ENCODE data around the gene PLD1.
A peak's percentile ranks its signal among the peaks of the same experiment; 100 is the strongest.

PLD1 gene

GRCh38 chr3:171770689-171771620, 39.3 kb downstream of the PLD1 start:
- Histone ChIP-seq H3K4me2 (ENCODE audit: low read depth, low read length, poor library complexity, severe bottlenecking) (no peak overlapping the region), H3K36me3 (ENCODE audit: insufficient read depth, low read length) (no peaks in the 10 kb centered on the region), H3F3A (ENCODE audit: low read depth) (no peaks in the 10 kb centered on the region), H3K9me2 (replicated peaks; ENCODE audit: low read depth, low read length) (no peaks in the 10 kb centered on the region), H3K4me3 (ENCODE audit: low read length, poor library complexity, severe bottlenecking) (no peak overlapping the region), H2AFZ (ENCODE audit: low read length) (peak overlapping the region; percentile 56), H3K9ac (ENCODE audit: low read depth, low read length, poor library complexity, severe bottlenecking) (no peak overlapping the region), H3K27me3 (ENCODE audit: insufficient read depth, low read length, poor library complexity, severe bottlenecking) (no peaks in the 10 kb centered on the region), H3K4me1 (ENCODE audit: insufficient read depth, low read length, poor library complexity, severe bottlenecking) (no peaks in the 10 kb centered on the region), H3K79me2 (ENCODE audit: insufficient read depth, low read length) (no peaks in the 10 kb centered on the region), H4K20me1 (ENCODE audit: insufficient read depth, low read length, poor library complexity, severe bottlenecking) (no peaks in the 10 kb centered on the region), H3K9me3 (ENCODE audit: insufficient read depth, low read depth, low read length) (no peaks in the 10 kb centered on the region)
- TF ChIP-seq EZH2phosphoT487 (IDR thresholded peaks at IDR 0.05; ENCODE audit: borderline replicate concordance) (no peak), CTCF (conservative IDR thresholded peaks at IDR 0.05; ENCODE audit: low read length) (no peak)

GRCh38 chr3:171769461-171769860, 40.8 kb downstream of the PLD1 start:
- H3K4me2 ChIP-seq (ENCODE audit: low read depth, low read length, poor library complexity, severe bottlenecking) = no peak overlapping the region

DNA sequence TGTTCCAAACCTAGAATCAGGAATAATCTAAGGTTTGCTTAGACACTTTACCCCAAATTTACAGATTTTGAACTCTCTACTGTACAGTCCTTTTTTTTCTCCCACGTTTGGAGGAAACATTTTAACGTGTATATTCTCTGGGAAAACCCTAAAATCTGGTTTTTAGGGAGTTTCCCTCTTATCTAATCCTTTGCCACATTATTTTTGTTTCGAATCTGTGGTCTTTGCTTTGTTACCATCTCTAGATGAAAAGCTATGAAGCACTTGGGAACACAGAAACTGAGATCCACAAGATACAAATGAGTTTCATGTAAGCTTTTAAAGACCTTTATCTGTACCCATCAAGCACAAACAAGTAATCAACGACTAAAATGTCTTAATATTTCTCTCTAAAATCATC, 41.3 kb downstream of the PLD1 start:
- Histone ChIP-seq H3K4me3 (ENCODE audit: low read length, poor library complexity, severe bottlenecking) (no peak overlapping the region), H3F3A (ENCODE audit: low read depth) (no peaks in the 10 kb centered on the region), H3K4me2 (ENCODE audit: low read depth, low read length, poor library complexity, severe bottlenecking) (no peak overlapping the region), H3K9me2 (replicated peaks; ENCODE audit: low read depth, low read length) (no peaks in the 10 kb centered on the region), H3K4me1 (ENCODE audit: insufficient read depth, low read length, poor library complexity, severe bottlenecking) (no peaks in the 10 kb centered on the region), H3K79me2 (ENCODE audit: insufficient read depth, low read length) (no peaks in the 10 kb centered on the region), H3K9me3 (ENCODE audit: insufficient read depth, low read depth, low read length) (no peaks in the 10 kb centered on the region), H3K36me3 (ENCODE audit: insufficient read depth, low read length) (no peaks in the 10 kb centered on the region), H3K27me3 (ENCODE audit: insufficient read depth, low read length, poor library complexity, severe bottlenecking) (no peaks in the 10 kb centered on the region), H3K9ac (ENCODE audit: low read depth, low read length, poor library complexity, severe bottlenecking) (no peak overlapping the region), H2AFZ (ENCODE audit: low read length) (0 out of 2 replicates have a peak overlapping the region, but pooled peaks have one; percentile 18), H4K20me1 (ENCODE audit: insufficient read depth, low read length, poor library complexity, severe bottlenecking) (no peaks in the 10 kb centered on the region)
- TF ChIP-seq CTCF (conservative IDR thresholded peaks at IDR 0.05; ENCODE audit: low read length) (no peak), EZH2phosphoT487 (IDR thresholded peaks at IDR 0.05; ENCODE audit: borderline replicate concordance) (no peak)

More at GRCh38 chr3:171769461-171769860, 40.8 kb downstream of the PLD1 start:
- H3K9me2 ChIP-seq (replicated peaks; ENCODE audit: low read depth, low read length) = no peaks in the 10 kb centered on the region
- H3K4me1 ChIP-seq (ENCODE audit: insufficient read depth, low read length, poor library complexity, severe bottlenecking) = no peaks in the 10 kb centered on the region
- H3K79me2 ChIP-seq (ENCODE audit: insufficient read depth, low read length) = no peaks in the 10 kb centered on the region
- no peaks in the 10 kb centered on the region for H3K27me3 ChIP-seq (ENCODE audit: insufficient read depth, low read length, poor library complexity, severe bottlenecking)
- no peaks in the 10 kb centered on the region for H3F3A ChIP-seq (ENCODE audit: low read depth)
- TF ChIP-seq CTCF (conservative IDR thresholded peaks at IDR 0.05; ENCODE audit: low read length) (no peak), EZH2phosphoT487 (IDR thresholded peaks at IDR 0.05; ENCODE audit: borderline replicate concordance) (no peak)
- no peak overlapping the region for H3K9ac ChIP-seq (ENCODE audit: low read depth, low read length, poor library complexity, severe bottlenecking)
- H3K4me3 ChIP-seq (ENCODE audit: low read length, poor library complexity, severe bottlenecking) = no peak overlapping the region
- no peak overlapping the region for H2AFZ ChIP-seq (ENCODE audit: low read length)
- no peaks in the 10 kb centered on the region for H3K36me3 ChIP-seq (ENCODE audit: insufficient read depth, low read length)
- H3K9me3 ChIP-seq (ENCODE audit: insufficient read depth, low read depth, low read length) = no peaks in the 10 kb centered on the region
- no peaks in the 10 kb centered on the region for H4K20me1 ChIP-seq (ENCODE audit: insufficient read depth, low read length, poor library complexity, severe bottlenecking)
